HFFc6 (cell line): ENCODE data around the gene MRPS24. TPM values are rescaled to one million over a fixed set of nuclear protein-coding genes. Genes with fewer than 3 reads are reported as not detected.

ENCODE experiments used
- DNase-seq: peaks from one replicate; pipeline ENCODE4 v3.0.0-alpha.2; 2018
- H3K27ac Mint-ChIP-seq: 2 replicates; pipeline ENCODE4 v1.8.0; 2020; ENCODE audit warnings: mild to moderate bottlenecking, mixed read lengths
- H3K27me3 Mint-ChIP-seq: 2 replicates; pipeline ENCODE4 v1.8.0; 2021; ENCODE audit warnings: mild to moderate bottlenecking, moderate library complexity, mixed read lengths; ENCODE audit not compliant: insufficient read depth
- H3K36me3 Mint-ChIP-seq: 2 replicates; pipeline ENCODE4 v1.8.0; 2021; ENCODE audit warnings: low read depth, mixed read lengths
- H3K4me1 Mint-ChIP-seq: 2 replicates; pipeline ENCODE4 v1.8.0; 2020; ENCODE audit warnings: low read depth, mixed read lengths
- H3K4me3 Mint-ChIP-seq: 2 replicates; pipeline ENCODE4 v1.8.0; 2020; ENCODE audit warnings: mild to moderate bottlenecking, moderate library complexity, mixed read lengths
- H3K9me3 Mint-ChIP-seq: 2 replicates; pipeline ENCODE4 v1.8.0; 2020; ENCODE audit warnings: mild to moderate bottlenecking, mixed read lengths
- CTCF ChIP-seq: fragments of 200-600 bp; sonication (generic); IDR thresholded peaks from 2 replicates; pipeline ENCODE4 v1.5.0; 2021; ENCODE audit warnings: antibody characterized with exemption, mild to moderate bottlenecking
- total RNA-seq, 6 experiments: library from RNA; stranded (reverse); fragmentation: NEBNext Ultra II Directional; extraction: Animal tissue kit (Norgen Biotek cat#: 25700); gene quantifications; 2 replicates in 1 of 6; 3 replicates in 5 of 6; pipeline ENCODE4 v1.2.3, GENCODE V29; 2021

MRPS24 gene
- total RNA-seq, 6 experiments from 2014 or later = 158 to 211 (median 199) TPM

- no peak overlapping the region for H3K27ac Mint-ChIP-seq
These were observed 13.0 kb downstream of the MRPS24 start for GRCh38 chr7:43856316-43856715.

DNA sequence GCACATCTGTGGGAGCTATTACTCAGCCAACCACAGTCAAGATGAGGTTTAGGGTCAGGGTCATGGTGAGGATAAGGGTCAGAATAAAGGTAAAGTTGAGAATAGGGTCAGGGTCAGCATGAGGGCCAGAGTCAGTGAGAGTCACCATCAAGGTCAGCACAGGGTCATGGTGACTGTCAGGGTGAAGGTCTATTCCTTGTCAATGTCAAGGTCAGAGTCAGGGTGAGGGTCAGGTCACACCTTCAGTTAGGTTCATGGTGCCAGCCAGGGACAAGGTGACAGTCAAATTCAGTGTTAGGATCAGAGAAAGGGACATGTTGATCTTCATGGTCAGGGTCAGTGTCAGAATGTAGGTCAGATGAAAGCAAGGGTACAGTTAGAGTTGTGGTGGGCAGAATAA lies 14.1 kb downstream of the MRPS24 start:
- no peak overlapping the region for H3K27ac Mint-ChIP-seq
- no peak for TF ChIP-seq CTCF
- peaks cover 4% of the 10 kb centered on the region; the same call in 1 of the 2 replicates for H3K36me3 Mint-ChIP-seq
- H3K4me3 Mint-ChIP-seq = no peak overlapping the region
- peaks cover 11% of the 10 kb centered on the region for H3K27me3 Mint-ChIP-seq
- H3K9me3 Mint-ChIP-seq = no peaks in the 10 kb centered on the region
- H3K4me1 Mint-ChIP-seq = no peaks in the 10 kb centered on the region
- DNase-seq = no peak

More at GRCh38 chr7:43856316-43856715, 13.0 kb downstream of the MRPS24 start:
- TF ChIP-seq CTCF = no peak
- no peaks in the 10 kb centered on the region for H3K4me1 Mint-ChIP-seq
- H3K27me3 Mint-ChIP-seq = peaks cover 4% of the 10 kb centered on the region
- H3K9me3 Mint-ChIP-seq = no peaks in the 10 kb centered on the region
- H3K4me3 Mint-ChIP-seq = no peak overlapping the region
- peaks cover 4% of the 10 kb centered on the region; the same call in 1 of the 2 replicates for H3K36me3 Mint-ChIP-seq
- DNase-seq = no peak

DNA sequence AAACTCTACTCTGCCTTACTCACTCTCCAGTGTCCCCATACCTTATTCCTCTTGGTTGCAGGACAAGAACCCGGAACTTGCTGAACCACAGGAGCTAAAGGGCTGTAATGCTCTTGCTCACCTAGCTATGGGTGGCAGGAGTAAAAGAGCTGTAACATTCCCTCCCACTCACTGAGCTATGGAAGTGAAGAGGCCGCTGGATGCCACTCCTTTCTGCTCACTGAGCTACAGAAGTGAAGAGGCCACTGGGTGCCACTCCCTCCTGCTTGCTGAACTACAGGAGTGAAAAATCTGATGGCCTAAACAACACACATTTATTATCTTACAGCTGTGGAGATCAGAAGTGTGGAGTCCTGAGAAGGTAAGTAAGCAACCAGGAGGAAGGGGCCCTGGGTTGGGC lies 17.5 kb downstream of the MRPS24 start:
- Mint-ChIP-seq H3K4me1 (peaks cover 11% of the 10 kb centered on the region), H3K27me3 (peaks cover 13% of the 10 kb centered on the region), H3K36me3 (no peaks in the 10 kb centered on the region; the same call in 1 of the 2 replicates), H3K9me3 (no peaks in the 10 kb centered on the region), H3K27ac (no peak overlapping the region), H3K4me3 (no peak overlapping the region)
- no peak for DNase-seq
- TF ChIP-seq CTCF = no peak

- no peak for TF ChIP-seq CTCF
- H3K4me1 Mint-ChIP-seq = peaks cover 11% of the 10 kb centered on the region
- H3K36me3 Mint-ChIP-seq = no peaks in the 10 kb centered on the region; the same call in 1 of the 2 replicates
- H3K27me3 Mint-ChIP-seq = peaks cover 15% of the 10 kb centered on the region
- H3K4me3 Mint-ChIP-seq = no peak overlapping the region
- H3K27ac Mint-ChIP-seq = no peak overlapping the region
- no peaks in the 10 kb centered on the region for H3K9me3 Mint-ChIP-seq
- DNase-seq = no peak
These were observed 18.8 kb downstream of the MRPS24 start for GRCh38 chr7:43850348-43851116.

DNA sequence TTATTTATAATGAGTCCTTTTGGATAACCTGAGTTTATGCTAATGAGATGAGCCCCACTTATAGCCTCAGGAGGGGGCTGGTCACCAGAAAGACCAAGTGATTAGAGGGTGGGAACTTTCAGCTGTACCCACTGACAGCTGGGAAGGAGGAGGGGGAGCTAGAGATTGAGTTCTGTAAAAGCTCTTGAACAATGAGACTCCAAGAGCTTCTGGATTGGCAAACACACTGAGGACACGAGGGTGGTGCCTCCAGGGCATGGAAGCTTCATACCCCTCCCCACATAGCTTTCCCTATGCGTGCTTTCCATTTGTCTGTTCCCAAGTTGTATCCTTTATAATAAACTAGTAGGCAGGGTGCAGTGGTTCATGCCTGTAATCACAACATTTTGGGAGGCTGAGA lies 20.3 kb downstream of the MRPS24 start:
- H3K9me3 Mint-ChIP-seq = no peaks in the 10 kb centered on the region
- no peaks in the 10 kb centered on the region; the same call in 1 of the 2 replicates for H3K36me3 Mint-ChIP-seq
- peaks cover 15% of the 10 kb centered on the region for H3K27me3 Mint-ChIP-seq
- peaks cover 16% of the 10 kb centered on the region for H3K4me1 Mint-ChIP-seq
- no peak for DNase-seq
- no peak overlapping the region for H3K27ac Mint-ChIP-seq
- no peak for TF ChIP-seq CTCF
- no peak overlapping the region for H3K4me3 Mint-ChIP-seq
